Fibroblast of lung (primary cell): ENCODE results near the gene IRF2. TPM values are rescaled to one million over a fixed set of nuclear protein-coding genes. Genes with fewer than 3 reads are reported as not detected.

Experiments used
- DNase-seq, 2 donors: peaks; one replicate each; pipeline versions ENCODE4 v3.0.0 to v3.0.0-alpha.2; 2010; ENCODE audit warnings: low read depth in 2 of 2
- H2AFZ ChIP-seq: 2 replicates; pipeline ENCODE4 v1.5.1; 2012; ENCODE audit warnings: low read length, control low read depth, inconsistent platforms
- H3K27ac ChIP-seq: 2 replicates; pipeline ENCODE4 v1.5.1; 2011; ENCODE audit warnings: low read length, control low read depth; ENCODE audit not compliant: insufficient read depth
- H3K27me3 ChIP-seq: 2 replicates; pipeline ENCODE4 v1.5.1; 2011; ENCODE audit warnings: mild to moderate bottlenecking, low read length; ENCODE audit not compliant: control insufficient read depth, insufficient read depth
- H3K36me3 ChIP-seq: 2 replicates; pipeline ENCODE4 v1.5.1; 2011; ENCODE audit warnings: low read length; ENCODE audit not compliant: control insufficient read depth, insufficient read depth
- H3K4me1 ChIP-seq: 2 replicates; pipeline ENCODE4 v1.5.1; 2011; ENCODE audit warnings: low read length; ENCODE audit not compliant: control insufficient read depth, insufficient read depth; ENCODE audit errors: extremely low read depth
- H3K4me2 ChIP-seq: 2 replicates; pipeline ENCODE4 v1.5.1; 2011; ENCODE audit warnings: low read length, control low read depth; ENCODE audit not compliant: insufficient read depth; ENCODE audit errors: extremely low read depth
- H3K4me3 ChIP-seq, 4 experiments: fragments of 200-600 bp in 1 of 4; sonication (generic) in 1 of 4; replicated peaks in 1 of 4; 2 replicates each; pipeline ENCODE4 v1.5.1; 2011 to 2016; ENCODE audit warnings: low read length in 4 of 4, low read depth in 3 of 4, mild to moderate bottlenecking in 3 of 4, control low read depth in 2 of 4, inconsistent platforms in 1 of 4, mixed read lengths in 1 of 4; ENCODE audit not compliant: insufficient read depth in 1 of 4; ENCODE audit errors: control extremely low read depth in 1 of 4
- H3K79me2 ChIP-seq: 2 replicates; pipeline ENCODE4 v1.5.1; 2012; ENCODE audit warnings: mild to moderate bottlenecking, low read length, inconsistent platforms; ENCODE audit not compliant: control insufficient read depth, insufficient read depth
- H3K9ac ChIP-seq: 2 replicates; pipeline ENCODE4 v1.5.1; 2011; ENCODE audit warnings: mild to moderate bottlenecking, low read length, control low read depth; ENCODE audit not compliant: insufficient read depth
- H3K9me3 ChIP-seq: 2 replicates; pipeline ENCODE4 v1.5.1; 2012; ENCODE audit warnings: low read depth, low read length; ENCODE audit not compliant: control insufficient read depth, insufficient read depth
- H4K20me1 ChIP-seq: 2 replicates; pipeline ENCODE4 v1.5.1; 2011; ENCODE audit warnings: low read length; ENCODE audit not compliant: control insufficient read depth, insufficient read depth; ENCODE audit errors: extremely low read depth
- EZH2 ChIP-seq: IDR thresholded peaks from 2 replicates; pipeline ENCODE4 v1.5.1; 2012; ENCODE audit warnings: low read length, control low read depth, mild to moderate bottlenecking; ENCODE audit errors: missing control alignments
- polyA plus RNA-seq, 2 donors: library from polyadenylated mRNA; depleted of rRNA in 1 of 2; stranded (reverse) in 1 of 2; unstranded in 1 of 2; fragments of >200 nt; gene quantifications; 2 replicates each; pipeline ENCODE4 v1.2.1, GENCODE V29; 2011 to 2012; ENCODE audit warnings: missing spikeins in 1 of 2
- total RNA-seq: library from RNA; depleted of rRNA; stranded (reverse); fragments of >200 nt; gene quantifications from 2 replicates; pipeline ENCODE4 v1.2.1, GENCODE V29; 2014
- TF ChIP-seq, protein P1 (sequence below), 2 donors: IDR thresholded peaks in 1 of 2; conservative IDR thresholded peaks in 1 of 2; 1 replicate in 1 of 2; 2 replicates in 1 of 2; pipeline ENCODE4 v1.5.1; 2011 to 2012; ENCODE audit warnings: low read length in 2 of 2, control low read depth in 1 of 2, inconsistent platforms in 1 of 2, low read depth in 1 of 2, mild to moderate bottlenecking in 1 of 2

Gene IRF2
- total and polyA plus RNA-seq, 2 donors (not counting 1 experiment from before 2014, with no cell fraction given), result 30.9 to 42.3 TPM

- Histone ChIP-seq H3K4me1 (no peaks in the 10 kb centered on the region), H3K27me3 (no peaks in the 10 kb centered on the region), H3K27ac (no peak overlapping the region), H3K9ac (no peak overlapping the region), H3K4me3 (no peak overlapping the region), H2AFZ (no peak overlapping the region), H3K79me2 (no peaks in the 10 kb centered on the region), H3K9me3 (no peaks in the 10 kb centered on the region), H4K20me1 (no peaks in the 10 kb centered on the region), H3K36me3 (peaks cover 14% of the 10 kb centered on the region), H3K4me2 (no peak overlapping the region)
- TF ChIP-seq, protein P1, sequence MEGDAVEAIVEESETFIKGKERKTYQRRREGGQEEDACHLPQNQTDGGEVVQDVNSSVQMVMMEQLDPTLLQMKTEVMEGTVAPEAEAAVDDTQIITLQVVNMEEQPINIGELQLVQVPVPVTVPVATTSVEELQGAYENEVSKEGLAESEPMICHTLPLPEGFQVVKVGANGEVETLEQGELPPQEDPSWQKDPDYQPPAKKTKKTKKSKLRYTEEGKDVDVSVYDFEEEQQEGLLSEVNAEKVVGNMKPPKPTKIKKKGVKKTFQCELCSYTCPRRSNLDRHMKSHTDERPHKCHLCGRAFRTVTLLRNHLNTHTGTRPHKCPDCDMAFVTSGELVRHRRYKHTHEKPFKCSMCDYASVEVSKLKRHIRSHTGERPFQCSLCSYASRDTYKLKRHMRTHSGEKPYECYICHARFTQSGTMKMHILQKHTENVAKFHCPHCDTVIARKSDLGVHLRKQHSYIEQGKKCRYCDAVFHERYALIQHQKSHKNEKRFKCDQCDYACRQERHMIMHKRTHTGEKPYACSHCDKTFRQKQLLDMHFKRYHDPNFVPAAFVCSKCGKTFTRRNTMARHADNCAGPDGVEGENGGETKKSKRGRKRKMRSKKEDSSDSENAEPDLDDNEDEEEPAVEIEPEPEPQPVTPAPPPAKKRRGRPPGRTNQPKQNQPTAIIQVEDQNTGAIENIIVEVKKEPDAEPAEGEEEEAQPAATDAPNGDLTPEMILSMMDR (conservative IDR thresholded peaks at IDR 0.05 in 1 of 2, IDR thresholded peaks at IDR 0.05 in 1 of 2; ENCODE audit: low read depth in 1 of 2, low read length in 2 of 2), result no peak
- TF ChIP-seq EZH2, result no peak
- no peak for DNase-seq
Observed at GRCh38 chr4:184389978-184390900, 84.1 kb downstream of the IRF2 start.

- TF ChIP-seq EZH2, result no peak
- TF ChIP-seq, protein P1 (conservative IDR thresholded peaks at IDR 0.05 in 1 of 2, IDR thresholded peaks at IDR 0.05 in 1 of 2; ENCODE audit: low read depth in 1 of 2, low read length in 2 of 2), result no peak
- DNase-seq, result no peak
- H3K4me3 ChIP-seq, result no peak overlapping the region
- H3K9ac ChIP-seq, result no peak overlapping the region
- no peaks in the 10 kb centered on the region for H3K79me2 ChIP-seq
- no peak overlapping the region for H3K4me2 ChIP-seq
- no peaks in the 10 kb centered on the region for H3K9me3 ChIP-seq
- no peaks in the 10 kb centered on the region for H3K27me3 ChIP-seq
- H2AFZ ChIP-seq, result no peak overlapping the region
- no peaks in the 10 kb centered on the region for H4K20me1 ChIP-seq
- no peak overlapping the region for H3K27ac ChIP-seq
- H3K4me1 ChIP-seq, result peaks cover 11% of the 10 kb centered on the region
- peaks cover 14% of the 10 kb centered on the region for H3K36me3 ChIP-seq
Observed at GRCh38 chr4:184388106-184388505, 86.2 kb downstream of the IRF2 start.

DNA sequence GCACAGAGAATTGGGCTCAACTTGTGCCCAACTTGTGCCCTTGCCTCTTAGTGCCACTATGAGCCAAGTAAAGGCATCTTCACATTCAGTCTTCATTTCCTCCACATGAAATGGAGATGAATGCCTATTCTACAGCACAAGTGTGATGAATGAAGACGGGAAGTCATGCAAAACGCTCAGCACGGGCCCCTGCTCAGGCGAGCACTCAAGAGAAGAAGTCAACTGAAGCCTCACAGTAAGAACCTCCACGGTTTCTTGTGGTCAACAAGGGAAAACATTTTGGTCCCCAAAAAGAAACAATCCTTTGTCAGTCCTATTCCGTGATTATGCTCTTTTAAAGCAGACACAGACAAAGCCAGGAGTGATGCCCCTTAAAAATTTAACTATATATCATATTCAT lies 87.0 kb downstream of the IRF2 start:
- peaks cover 18% of the 10 kb centered on the region for H3K4me1 ChIP-seq

More for the DNA sequence above, 87.0 kb downstream of the IRF2 start:
- Histone ChIP-seq H3K79me2 (no peaks in the 10 kb centered on the region), H3K9me3 (no peaks in the 10 kb centered on the region), H3K36me3 (peaks cover 14% of the 10 kb centered on the region), H3K4me3 (no peak overlapping the region), H2AFZ (no peak overlapping the region), H3K4me2 (no peak overlapping the region), H3K27me3 (no peaks in the 10 kb centered on the region), H3K9ac (no peak overlapping the region), H4K20me1 (no peaks in the 10 kb centered on the region), H3K27ac (no peak overlapping the region)
- no peak for DNase-seq
- TF ChIP-seq, protein P1 (conservative IDR thresholded peaks at IDR 0.05 in 1 of 2, IDR thresholded peaks at IDR 0.05 in 1 of 2; ENCODE audit: low read depth in 1 of 2, low read length in 2 of 2), result no peak
- TF ChIP-seq EZH2, result no peak
